ENCODE results near the gene SEPTIN14.
"Not testable (repeated sequence)": the region's sequence is repeated elsewhere in the genome, so short reads cannot be mapped to it uniquely, and the experiment has no call there.

The SEPTIN14 gene

DNA sequence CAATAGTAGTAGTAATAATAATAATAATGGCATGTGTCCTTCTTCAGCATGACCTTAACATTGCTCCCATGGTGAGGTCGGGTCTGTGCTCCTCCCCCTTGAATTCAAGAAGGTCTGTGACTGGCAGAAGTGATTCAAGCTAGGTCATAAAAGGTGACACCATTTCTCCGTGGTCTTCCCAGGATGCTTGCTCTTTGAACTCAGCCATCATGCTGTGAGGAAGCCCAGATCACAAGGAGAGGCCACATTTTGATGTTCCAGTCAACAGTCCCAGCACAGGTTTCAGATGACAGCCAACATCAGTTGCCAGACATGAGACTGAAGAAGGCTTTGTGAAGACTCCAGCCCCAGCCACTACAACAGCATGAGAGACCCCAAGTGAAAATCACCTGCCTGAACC, 83.9 kb downstream of the SEPTIN14 start:
- DNase-seq: no peak

DNA sequence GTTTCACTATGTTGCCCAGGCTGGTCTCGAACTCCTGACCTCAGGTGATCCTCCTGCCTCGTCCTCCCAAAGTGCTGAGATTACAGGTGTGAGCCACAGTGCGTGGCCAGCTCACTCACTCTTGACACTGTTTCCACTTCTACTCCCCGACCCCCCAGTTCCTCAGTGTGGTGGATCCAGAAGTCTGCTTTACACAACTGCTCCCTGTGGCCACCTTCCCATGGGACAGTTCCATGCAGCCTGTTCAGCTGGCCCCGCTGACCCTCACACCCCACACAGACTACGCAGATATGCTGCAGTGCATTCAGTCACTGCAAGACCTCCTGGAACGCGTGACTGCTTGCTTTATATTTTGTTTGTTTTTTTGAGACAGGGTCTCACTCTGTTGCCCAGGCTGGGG, 86.4 kb downstream of the SEPTIN14 start:
- DNase-seq: no peak

- no peak for DNase-seq
Measured at GRCh38 chr7:55775051-55775420, 87.5 kb downstream of the SEPTIN14 start.

- no peak for DNase-seq
Measured at GRCh38 chr7:55774327-55775050, 88.1 kb downstream of the SEPTIN14 start.

GRCh38 chr7:55770778-55771177, 91.8 kb downstream of the SEPTIN14 start:
- no peak for DNase-seq

DNA sequence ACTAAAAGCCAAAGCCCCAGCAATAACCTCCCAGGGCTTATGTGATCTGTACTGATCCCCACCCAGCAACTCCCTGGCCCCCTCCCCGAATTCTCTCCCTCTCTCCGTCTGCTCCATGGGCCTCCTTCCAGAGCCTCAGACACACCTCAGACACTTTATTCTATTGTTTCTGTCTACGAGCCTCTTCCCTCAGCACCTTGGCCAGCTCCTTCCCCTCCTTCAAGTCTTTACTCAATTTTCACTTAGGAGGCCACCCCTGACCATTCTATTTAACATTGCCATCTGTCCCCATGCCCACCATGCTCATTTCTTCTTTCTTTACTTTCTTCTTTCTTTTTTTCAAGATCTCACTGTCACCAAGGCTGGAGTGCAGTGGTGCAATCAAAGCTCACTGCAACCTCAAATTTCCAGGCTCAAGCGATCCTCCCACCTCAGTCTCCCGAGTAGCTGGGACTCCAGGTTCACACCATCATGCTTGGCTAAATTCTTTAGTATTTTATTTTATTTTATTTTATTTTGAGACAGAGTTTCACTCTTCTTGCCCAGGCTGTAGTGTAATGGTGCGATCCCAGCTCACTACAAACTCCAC, 109.2 kb downstream of the SEPTIN14 start:
- DNase-seq: not testable (repeated sequence)

- not testable (repeated sequence) for DNase-seq
Measured at GRCh38 chr7:55744706-55745105, 117.8 kb downstream of the SEPTIN14 start.
